ENCODE data around the gene EFNB2.

The EFNB2 gene

DNA sequence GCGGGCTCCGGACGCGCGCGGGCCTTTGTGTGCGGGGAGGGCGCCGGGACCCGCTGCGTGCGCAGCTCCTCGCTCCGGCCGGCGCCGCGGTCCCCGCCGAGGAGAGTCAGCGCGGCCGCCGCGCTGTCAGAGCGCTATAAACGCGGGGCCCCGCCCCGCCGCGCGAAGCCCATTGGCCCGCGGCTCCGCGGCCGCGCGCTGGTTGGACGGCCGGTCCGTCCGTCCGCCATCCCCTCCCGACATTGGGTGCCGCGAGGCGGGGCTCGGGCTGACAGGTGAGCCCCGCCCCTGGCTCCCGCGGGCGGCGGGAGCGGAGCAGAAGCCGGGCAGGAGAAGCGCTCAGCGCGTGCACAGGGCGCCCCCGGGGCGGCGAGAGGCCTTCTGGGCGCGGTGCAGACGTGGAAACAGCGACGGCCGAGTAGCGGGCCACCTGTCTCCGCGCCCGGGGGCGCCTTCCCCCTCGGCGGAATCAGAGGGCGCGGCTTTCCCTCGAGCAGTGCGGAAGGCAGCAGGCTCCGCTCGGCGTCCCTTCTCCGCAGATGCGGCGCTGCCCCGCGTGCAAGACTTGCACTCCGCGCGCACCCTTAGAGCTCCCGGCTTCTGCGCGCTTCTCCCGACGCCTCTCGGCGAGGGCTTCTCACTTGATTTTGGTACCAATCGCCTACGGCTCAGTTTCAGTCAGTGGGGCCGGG is at the start of gene EFNB2:
Gene EFNB2 (minus strand): TSS at position 111 of the 692 bp plus-strand sequence. CDS start 698 bp downstream, outside the sequence.
- DNase-seq (ENCODE audit: low spot score): peak; percentile 94

DNA sequence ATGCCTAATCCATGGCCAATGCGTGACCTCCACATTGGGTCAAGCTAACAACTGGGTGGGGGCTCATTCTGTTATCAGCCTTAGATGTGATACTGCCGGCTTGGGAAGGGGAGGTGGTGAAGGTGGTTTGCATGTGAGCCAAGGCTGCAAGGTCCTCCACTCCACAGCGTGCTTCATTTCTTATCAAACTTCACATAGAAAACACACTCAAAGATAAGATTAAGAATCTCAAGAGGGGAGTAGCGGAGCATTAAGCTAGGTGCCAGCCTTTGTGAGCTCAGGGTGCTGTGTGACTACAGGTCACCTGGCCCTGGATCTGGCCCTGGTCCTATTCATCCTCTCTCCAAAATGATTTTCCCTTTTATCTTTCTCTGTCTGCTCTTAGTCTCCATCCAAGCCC is 45.8 kb upstream of the EFNB2 start:
- DNase-seq (ENCODE audit: low spot score): no peak

GRCh38 chr13:106575896-106576295 is 40.4 kb upstream of the EFNB2 start:
- no peak for DNase-seq (ENCODE audit: low spot score)

DNA sequence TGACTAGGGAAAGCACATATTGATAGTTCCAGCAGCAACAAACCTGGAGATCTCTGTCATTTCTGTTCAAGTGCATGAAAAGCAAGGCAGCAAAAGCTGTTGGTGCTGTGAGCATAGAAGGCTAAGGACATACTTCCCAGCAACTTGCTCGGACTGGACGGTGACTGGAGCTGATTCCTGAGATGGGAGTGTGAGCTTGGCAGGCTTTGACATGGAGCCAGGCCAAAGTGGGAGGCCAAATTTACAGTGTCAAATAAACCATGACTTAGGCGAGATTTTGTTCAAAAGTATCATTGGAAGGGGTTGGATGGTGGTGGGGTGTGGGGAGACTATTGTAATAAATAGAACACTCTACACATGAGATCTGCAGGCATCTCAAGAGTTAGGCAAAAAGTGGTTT is 38.4 kb upstream of the EFNB2 start:
- no peak for DNase-seq (ENCODE audit: low spot score)

DNA sequence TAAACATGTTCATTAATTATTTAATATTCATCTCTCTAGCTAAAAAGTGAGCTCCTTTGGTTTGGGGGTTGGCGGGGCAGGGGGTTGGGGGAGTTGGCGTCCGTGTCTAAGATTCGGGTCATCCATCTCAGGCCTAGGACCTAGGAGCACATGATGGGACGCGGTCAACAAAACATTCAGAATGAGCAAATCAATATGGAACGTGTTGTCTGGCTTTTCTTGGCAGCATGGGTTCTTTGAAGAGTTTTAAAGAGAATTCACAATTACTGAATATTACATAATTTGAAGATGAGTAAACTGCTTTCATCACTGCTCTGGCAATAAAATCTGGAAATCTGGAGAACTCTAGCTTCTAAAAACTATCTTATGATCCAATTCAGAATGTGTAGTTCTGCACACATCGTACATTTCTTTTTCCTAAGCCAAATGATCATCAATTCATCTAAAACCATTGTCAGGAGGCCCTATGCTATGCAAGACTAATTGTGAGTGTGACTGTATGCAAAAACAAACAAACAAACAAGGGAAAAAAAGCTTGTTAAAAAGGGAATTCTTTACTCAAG is 37.9 kb upstream of the EFNB2 start:
- DNase-seq (ENCODE audit: low spot score): no peak

GRCh38 chr13:106570299-106570852 is 34.9 kb upstream of the EFNB2 start:
- no peak for DNase-seq (ENCODE audit: low spot score)

DNA sequence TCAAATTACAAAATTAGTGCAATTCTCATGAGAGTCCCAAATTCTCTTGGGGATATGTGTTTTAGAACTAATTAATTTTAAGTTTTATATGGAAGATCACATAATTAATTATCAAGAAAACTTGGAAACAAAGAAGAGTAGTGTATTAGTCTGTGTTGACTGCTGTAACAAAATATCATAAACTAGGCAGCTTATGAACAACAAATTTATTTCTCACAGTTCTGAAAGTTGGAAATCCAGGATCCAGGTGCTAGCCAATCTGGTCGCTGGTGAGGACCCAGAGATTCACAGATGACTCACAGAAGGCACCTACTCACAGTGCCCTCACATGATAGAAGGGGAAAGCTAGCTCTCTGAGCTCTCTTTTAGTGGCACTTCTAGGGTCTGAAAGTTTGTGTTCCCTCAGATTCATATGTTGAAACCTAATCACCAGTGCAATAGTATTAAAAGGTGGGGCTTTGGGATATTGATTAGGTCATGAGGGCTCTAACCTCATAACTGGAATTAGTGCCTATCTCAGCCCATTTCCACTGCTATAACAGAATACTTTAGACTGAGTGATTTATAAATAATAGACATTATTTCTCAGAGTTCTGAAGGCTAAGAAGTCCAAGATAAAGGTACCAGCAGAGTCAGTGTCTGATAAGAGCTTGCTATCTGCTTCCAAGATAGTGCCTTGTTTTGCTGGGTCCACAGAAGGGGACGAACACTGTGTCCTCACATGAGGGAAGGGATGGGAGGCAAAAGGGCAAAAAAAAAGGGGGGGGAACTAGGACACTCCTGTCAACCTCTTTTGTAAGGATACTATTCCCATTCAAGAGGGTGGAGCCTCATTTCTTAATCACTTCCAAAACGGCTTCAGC is 34.0 kb upstream of the EFNB2 start:
- DNase-seq (ENCODE audit: low spot score): no peak

DNA sequence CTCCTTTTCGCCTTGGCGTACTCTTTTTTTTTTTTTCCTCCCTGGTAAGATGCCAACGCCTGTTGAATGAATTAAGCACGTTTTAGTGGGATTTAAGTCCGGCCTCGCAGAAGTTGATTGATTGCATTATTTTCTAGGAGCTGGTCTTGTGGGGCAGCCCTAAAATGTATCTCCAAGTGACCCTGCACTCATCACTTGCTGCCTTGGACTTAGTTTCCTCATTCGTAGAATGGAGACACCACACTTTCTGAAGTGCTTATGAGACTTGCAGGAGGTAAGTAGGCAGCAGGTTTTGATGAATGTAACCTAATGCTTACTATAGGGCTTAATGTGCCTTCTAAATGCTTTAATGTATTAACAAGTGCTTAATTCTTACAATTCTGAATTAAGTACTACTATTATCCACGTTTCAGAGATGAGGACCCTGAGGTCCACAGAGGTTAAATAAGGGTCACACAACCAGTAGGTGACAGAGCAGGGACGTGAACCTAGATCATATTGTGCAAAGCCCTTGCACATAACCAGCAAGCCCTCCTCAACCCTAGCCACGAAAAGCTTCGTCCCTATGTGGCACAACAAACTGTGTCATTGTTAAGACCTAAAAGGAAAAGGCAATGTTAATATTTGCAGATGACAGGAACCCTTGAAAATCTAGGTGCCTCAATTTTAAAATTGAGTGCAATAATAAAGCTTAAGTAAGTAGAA is 33.0 kb upstream of the EFNB2 start:
- no peak for DNase-seq (ENCODE audit: low spot score)

- DNase-seq (ENCODE audit: low spot score): peak; percentile 92
Measured at GRCh38 chr13:106567474-106568298, 32.2 kb upstream of the EFNB2 start, which contains the start of gene ARGLU1. Gene ARGLU1 (minus strand): TSS chr13:106568137. CDS start chr13:106567919, 218 bp downstream.

- peak; percentile 49 for DNase-seq (ENCODE audit: low spot score)
Measured at GRCh38 chr13:106566641-106567473, 31.4 kb upstream of the EFNB2 start.

DNA sequence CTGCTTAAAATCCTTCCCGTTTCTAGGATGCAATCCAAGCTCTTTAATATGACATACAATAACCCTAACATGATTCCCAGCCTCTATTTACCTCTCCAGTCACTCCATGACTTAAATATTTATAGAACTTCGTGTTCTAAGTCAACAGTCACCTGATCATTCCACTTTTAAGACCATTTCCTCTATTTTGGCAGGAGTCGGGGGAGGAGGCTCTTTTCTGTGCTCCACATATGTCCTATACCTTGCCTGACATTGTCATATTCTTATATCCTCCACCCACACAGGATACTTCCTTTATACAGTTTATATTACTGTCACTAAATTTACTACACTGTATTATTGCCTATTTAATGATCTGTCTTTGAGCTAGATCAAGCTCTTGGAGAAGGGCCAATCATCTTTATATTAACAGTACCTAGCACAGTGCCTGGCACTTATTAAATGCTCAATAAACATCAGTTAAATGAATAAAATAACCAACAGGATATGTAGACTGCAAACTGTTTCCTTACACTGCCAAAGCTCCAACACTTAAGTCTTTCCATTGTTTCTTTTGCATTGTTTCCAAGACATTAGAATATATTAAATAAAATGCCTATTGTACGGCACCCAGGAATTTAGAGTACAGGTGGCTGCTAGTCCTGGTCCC is 29.8 kb upstream of the EFNB2 start:
- no peak for DNase-seq (ENCODE audit: low spot score)

GRCh38 chr13:106562301-106562700 is 26.8 kb upstream of the EFNB2 start:
- no peak for DNase-seq (ENCODE audit: low spot score)

GRCh38 chr13:106561551-106562170 is 26.2 kb upstream of the EFNB2 start:
- DNase-seq (ENCODE audit: low spot score): peak; percentile 25

GRCh38 chr13:106560821-106561220 is 25.4 kb upstream of the EFNB2 start:
- DNase-seq (ENCODE audit: low spot score): no peak

DNA sequence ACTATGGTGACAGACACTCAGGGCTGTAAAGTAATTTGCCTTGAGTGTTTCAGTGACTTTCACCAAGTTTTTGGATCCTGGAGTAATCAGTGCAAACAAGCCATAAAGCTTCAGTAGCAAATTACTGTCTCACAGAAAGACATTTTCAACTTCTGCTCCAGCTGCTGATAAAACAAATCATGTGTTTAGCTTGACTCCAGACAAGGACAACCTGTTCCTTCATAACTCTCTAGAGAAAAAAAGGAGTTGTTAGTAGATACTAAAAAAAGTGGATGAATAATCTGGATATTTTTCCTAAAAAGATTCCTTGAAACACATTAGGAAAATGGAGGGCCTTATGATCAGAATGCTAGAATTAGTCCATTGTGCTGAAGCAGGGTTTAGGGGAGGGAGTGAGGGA is 23.1 kb upstream of the EFNB2 start:
- no peak for DNase-seq (ENCODE audit: low spot score)

DNA sequence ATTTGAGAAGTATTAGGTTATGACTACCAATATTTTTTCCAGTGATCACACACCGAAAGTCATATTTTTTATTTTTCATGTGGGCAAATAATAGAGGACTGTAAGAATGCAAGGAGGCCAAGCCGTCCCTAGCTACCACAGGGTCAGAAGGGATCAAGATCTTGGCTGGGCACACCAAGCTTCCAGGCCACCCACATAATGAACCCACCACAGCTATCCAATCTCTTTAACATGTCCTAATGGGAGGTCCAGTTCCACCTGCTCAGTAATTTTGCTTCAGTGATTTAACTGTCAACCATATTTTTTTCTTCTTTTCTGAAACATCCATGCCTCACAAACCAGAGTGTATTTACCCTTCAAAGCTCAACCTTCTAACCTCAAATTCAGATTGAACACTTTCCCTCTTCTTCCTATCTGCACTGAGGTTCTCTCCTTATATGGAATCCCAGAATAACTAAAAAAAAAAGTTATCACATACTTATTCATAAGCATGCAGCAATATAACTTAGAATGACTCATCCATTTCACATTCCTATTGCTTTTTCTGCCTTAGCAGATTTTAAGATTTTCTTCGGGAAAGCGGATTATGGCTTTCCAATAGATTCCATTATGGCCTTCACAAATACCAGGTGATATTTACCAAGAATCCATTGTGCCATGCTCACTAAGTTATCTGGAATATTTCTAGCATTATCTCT is 20.3 kb upstream of the EFNB2 start:
- no peak for DNase-seq (ENCODE audit: low spot score)

DNA sequence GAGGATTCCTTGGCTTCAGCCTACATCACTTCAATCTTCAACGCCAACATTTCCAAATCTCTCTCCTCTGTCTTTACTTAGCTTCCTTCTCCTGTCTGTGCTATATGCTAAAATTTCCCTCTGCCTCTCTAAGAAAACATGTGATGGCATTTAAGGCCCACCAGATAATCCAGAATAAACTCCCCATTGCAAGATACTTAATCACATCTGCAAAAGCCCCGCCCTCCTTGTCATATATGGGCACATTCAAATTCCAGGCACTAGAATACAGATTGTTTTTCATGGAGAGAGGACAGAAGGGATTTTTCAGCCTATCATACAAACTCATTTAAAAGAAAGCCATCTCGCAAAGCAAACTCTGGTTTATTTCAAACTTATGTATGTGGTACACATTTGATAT is 16.3 kb upstream of the EFNB2 start:
- no peak for DNase-seq (ENCODE audit: low spot score)

DNA sequence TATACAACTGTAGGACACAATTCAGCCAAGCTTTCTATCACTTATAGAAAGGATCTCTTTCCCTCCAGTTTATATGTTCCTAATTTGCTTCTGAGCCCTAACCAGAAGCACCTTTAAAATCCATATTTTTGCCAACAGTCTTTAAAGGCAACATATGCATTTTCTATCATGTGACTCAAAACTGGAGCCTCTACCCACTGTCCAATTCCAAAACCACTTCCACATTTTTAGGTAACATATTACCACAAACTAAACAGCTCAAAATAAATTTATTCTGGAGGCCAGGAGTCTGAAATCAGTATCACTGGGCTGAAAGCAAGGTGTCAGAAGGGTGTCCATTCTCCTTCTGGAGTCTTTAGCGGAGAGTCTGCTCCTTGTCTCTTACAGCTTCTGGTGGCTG is 15.9 kb upstream of the EFNB2 start:
- no peak for DNase-seq (ENCODE audit: low spot score)
